Mesodermal cell (in vitro differentiated cells): ENCODE measurements around the gene CLDND1.
A peak's percentile ranks its signal among the peaks of the same experiment; 100 is the strongest.

Experiments
- H3K27ac ChIP-seq: 2 replicates; pipeline ENCODE4 v1.7.0; 2013; ENCODE audit warnings: mild to moderate bottlenecking, low read depth, low read length, moderate library complexity; ENCODE audit not compliant: severe bottlenecking
- H3K36me3 ChIP-seq: 2 replicates; pipeline ENCODE4 v1.7.1; 2013; ENCODE audit warnings: mild to moderate bottlenecking, low read length, moderate library complexity; ENCODE audit not compliant: control insufficient read depth, insufficient read depth
- H3K4me1 ChIP-seq: one replicate; pipeline ENCODE4 v1.7.1; 2013; ENCODE audit warnings: mild to moderate bottlenecking, low read length; ENCODE audit not compliant: insufficient read depth, control insufficient read depth, poor library complexity, severe bottlenecking
- H3K4me3 ChIP-seq: 2 replicates; pipeline ENCODE4 v1.7.0; 2013; ENCODE audit warnings: low read length, control low read depth, mild to moderate bottlenecking; ENCODE audit not compliant: insufficient read depth, poor library complexity, severe bottlenecking; ENCODE audit errors: extremely low read depth
- H3K9me3 ChIP-seq: 2 replicates; pipeline ENCODE4 v1.7.1; 2013; ENCODE audit warnings: mild to moderate bottlenecking, low read length, moderate library complexity; ENCODE audit not compliant: control insufficient read depth
- WGBS, 2 experiments: methylation state at CpG; one replicate each; pipeline ENCODE4 v1.1.5; 2013; ENCODE audit warnings: missing lambda C conversion rate in 2 of 2; ENCODE audit not compliant: insufficient coverage in 2 of 2; 5-methylcytosine and 5-hydroxymethylcytosine counted together

The CLDND1 gene

DNA sequence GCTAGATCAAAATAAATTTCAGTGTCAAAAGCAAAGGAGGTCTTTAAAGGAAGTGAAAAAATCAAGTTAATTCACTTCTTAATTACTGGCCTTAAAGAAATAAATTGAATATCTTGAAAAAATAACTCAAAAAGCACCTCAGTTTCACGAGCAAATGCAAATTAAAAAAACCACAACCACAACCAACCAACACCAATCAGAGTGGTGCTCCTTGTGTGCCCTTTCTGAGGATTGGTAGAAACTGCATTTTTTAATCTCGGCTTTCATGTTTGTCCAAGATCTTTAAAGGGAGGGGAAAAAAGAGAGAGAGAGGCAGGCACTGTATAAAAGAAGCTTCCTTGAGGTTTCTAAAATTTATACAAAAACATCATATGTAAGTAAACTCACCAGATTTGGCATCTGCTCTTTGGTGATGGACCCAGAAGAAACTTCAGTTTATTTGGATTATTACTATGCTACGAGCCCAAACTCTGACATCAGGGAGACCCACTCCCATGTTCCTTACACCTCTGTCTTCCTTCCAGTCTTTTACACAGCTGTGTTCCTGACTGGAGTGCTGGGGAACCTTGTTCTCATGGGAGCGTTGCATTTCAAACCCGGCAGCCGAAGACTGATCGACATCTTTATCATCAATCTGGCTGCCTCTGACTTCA, 9.0 kb upstream of the CLDND1 start, which contains the start of gene GPR15:
TSS of gene GPR15 (plus strand) at position 357 of the 653 bp plus-strand sequence. CDS start at position 413, 56 bp downstream.
- H3K4me3 ChIP-seq: no peak within 1 kb of the TSS
- no peaks in the 10 kb centered on the region for H3K36me3 ChIP-seq
- 98 to 100% methylated on average over 4 to 5 of the region's 7 CpGs for WGBS, 2 experiments
- no peaks in the 10 kb centered on the region for H3K4me1 ChIP-seq
- no peaks in the 10 kb centered on the region for H3K9me3 ChIP-seq
- no peak within 1 kb of the TSS for H3K27ac ChIP-seq

DNA sequence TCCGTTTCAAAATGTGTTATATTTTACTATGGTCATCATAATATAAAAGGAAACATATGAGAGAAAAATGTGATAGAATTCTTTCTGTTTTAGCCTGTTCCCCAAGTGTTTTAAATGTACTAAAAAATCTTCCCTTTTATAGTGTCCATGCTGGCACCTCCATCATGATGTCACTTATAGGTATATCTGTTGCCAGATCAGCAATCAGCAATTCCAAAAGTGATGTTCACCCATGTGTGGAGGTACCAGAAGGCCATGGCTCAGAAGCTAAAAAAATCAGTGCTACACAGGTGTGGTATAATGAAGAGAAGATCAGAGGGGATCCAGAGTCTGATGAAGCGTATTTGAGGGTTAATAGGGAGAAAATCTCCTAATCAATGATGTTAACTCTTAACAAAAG, 8.0 kb upstream of the CLDND1 start:
- no peaks in the 10 kb centered on the region for H3K36me3 ChIP-seq

GRCh38 chr3:98529856-98530459, 7.3 kb upstream of the CLDND1 start:
- H3K4me1 ChIP-seq: no peaks in the 10 kb centered on the region
- H3K36me3 ChIP-seq: no peaks in the 10 kb centered on the region
- 93 to 98% methylated on average over 5 to 6 of the region's 8 CpGs for WGBS, 2 experiments
- no peaks in the 10 kb centered on the region for H3K9me3 ChIP-seq
- H3K4me3 ChIP-seq: no peak overlapping the region
- no peak overlapping the region for H3K27ac ChIP-seq

More for the DNA sequence above, 8.0 kb upstream of the CLDND1 start:
- no peaks in the 10 kb centered on the region for H3K4me1 ChIP-seq
- no peak overlapping the region for H3K4me3 ChIP-seq
- WGBS, 2 experiments: 100% methylated on average over 1 of the region's 2 CpGs; no CpG with 5 or more reads in 1 of the 2 experiments
- H3K9me3 ChIP-seq: no peaks in the 10 kb centered on the region
- no peak overlapping the region for H3K27ac ChIP-seq

DNA sequence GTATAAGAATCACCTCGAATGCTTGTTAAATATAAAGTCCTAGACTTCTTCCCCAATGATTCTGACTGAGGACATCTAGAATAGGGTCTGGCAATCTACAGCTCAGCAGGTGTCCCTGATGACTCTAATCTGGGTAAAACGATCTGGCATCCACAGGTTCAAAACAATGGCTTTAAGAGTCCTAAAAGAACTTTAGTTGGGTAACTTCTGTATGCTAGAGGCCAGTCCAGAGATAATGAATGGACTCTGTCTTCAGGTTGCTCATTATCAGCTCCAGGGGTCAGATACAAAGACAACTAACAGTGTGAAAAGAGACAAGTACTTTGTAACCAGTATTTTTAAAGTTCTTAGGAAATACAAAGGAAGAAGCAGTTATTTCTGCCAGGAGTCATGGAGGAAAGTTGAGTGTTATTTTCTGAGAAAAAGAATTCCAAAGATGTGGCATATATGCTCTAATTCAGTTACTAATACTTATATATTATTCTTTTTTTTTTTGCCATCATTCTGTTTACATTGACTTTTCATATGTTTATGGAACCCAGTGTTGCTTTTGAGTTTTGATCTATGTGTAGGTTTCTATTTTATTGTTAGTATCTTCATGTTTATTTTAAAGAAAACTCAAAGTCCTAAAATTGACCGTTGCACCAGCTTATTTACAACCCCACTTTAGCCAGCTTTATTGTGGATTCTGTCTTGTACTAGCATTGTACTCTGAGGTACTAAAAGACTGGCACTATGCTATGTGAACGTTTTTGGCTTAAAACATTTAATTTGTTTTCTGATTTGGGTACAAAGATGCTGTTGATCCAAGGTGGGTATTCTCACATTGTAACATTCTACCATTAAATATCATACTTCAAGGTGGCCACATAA, 6.0 kb upstream of the CLDND1 start:
- no peaks in the 10 kb centered on the region for H3K36me3 ChIP-seq
- H3K4me3 ChIP-seq: no peak overlapping the region
- WGBS, 2 experiments: 33 to 40% methylated on average over 1 of the region's 4 CpGs
- H3K27ac ChIP-seq: no peak overlapping the region
- H3K4me1 ChIP-seq: no peaks in the 10 kb centered on the region
- H3K9me3 ChIP-seq: no peaks in the 10 kb centered on the region

GRCh38 chr3:98525494-98525893, 2.8 kb upstream of the CLDND1 start:
- peaks cover 7% of the 10 kb centered on the region for H3K36me3 ChIP-seq
- H3K27ac ChIP-seq: no peak overlapping the region
- no peak overlapping the region for H3K4me3 ChIP-seq
- 100% methylated on average over 1 to 2 of the region's 6 CpGs for WGBS, 2 experiments
- H3K9me3 ChIP-seq: no peaks in the 10 kb centered on the region
- H3K4me1 ChIP-seq: peaks cover 5% of the 10 kb centered on the region

DNA sequence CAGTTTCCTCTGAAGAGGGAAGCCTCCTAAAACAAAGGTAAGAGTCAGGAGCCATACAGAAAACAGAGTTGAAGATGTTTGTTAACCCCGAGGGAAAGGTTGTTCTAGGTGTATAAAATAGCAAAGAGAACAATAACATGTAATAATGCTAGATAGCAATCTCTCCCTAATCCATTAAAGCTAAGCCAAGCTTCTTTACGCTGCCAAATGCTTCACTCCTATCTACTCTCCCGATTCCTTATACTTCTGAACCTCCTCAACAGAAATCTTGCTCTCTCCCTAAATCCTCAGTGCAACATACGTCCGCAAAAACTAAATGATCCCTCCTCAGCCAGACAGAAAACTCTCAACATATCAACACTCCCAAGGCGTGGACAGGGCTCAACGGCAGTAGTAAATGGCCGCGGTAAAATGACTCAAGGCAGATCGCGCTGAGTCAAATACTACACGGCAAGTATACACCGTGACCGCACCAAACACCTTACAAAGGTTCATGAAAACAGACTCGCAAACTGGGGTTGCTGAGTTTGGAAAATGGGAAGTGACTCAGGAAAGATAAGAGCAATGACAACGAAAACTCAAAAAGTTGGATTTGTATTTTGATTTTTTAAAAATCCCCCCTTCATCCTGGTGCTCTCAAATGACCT, 682 bp downstream of the CLDND1 start:
- Histone ChIP-seq H3K36me3 (peaks cover 39% of the 10 kb centered on the region), H3K4me1 (peaks cover 5% of the 10 kb centered on the region), H3K4me3 (peak overlapping the region; percentile 86), H3K27ac (peak overlapping the region; percentile 76), H3K9me3 (no peaks in the 10 kb centered on the region)
- WGBS, 2 experiments: 0 to 1% methylated on average over 8 of the region's 16 CpGs

DNA sequence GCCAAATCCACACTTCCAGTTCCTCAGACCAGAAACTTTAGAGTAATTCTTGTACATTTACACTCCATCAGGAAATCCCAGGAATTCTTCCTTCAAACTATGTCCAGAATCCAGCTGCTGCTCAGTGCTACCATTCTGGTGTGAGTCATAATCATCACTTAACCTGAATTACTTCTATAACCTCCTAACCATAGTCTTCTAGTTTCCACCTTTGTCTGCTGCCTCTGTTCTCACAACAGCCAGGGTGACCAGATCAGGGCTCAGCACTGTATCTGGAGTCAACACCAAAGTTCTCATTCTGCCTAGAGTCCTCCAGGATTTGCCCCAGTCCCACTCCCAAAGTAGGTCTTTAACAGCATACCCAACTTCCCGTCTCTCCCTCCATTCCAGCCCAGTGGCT, 3.4 kb downstream of the CLDND1 start:
- Histone ChIP-seq H3K27ac (no peak overlapping the region), H3K9me3 (no peaks in the 10 kb centered on the region), H3K4me3 (no peak overlapping the region), H3K36me3 (peaks cover 56% of the 10 kb centered on the region), H3K4me1 (peaks cover 5% of the 10 kb centered on the region)
- 89 to 100% methylated on average over 1 of the region's 1 CpG for WGBS, 2 experiments

- Histone ChIP-seq H3K27ac (no peak overlapping the region), H3K36me3 (peaks cover 56% of the 10 kb centered on the region)
- 83 to 100% methylated on average over 1 to 2 of the region's 2 CpGs for WGBS, 2 experiments
Measured at GRCh38 chr3:98518816-98519215, 3.9 kb downstream of the CLDND1 start.

DNA sequence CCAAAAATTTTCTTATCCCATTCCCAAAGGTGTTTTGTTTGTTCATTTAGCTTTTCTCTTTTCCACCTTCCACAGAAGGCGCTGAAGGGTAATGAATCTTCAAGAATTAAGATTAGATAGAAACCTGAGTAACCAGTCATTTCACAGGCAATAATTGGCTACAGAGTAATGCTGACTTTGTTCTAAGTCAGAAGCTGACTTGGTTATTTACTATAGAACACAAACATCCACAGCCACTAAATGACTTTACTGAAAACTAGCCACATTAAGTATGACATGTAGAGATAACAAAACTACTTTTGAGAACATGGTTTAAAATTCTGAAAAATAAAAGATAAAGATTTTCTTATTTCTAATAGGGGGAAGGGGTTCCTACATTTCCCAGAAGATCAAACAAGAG, 7.8 kb downstream of the CLDND1 start:
- H3K4me1 ChIP-seq: no peaks in the 10 kb centered on the region
- H3K9me3 ChIP-seq: no peaks in the 10 kb centered on the region
- H3K4me3 ChIP-seq: no peak overlapping the region
- H3K27ac ChIP-seq: no peak overlapping the region
- H3K36me3 ChIP-seq: peaks cover 50% of the 10 kb centered on the region
- WGBS, 2 experiments: no CpG with 5 or more reads among the region's 1 CpG

More at GRCh38 chr3:98518816-98519215, 3.9 kb downstream of the CLDND1 start:
- Histone ChIP-seq H3K4me1 (peaks cover 5% of the 10 kb centered on the region), H3K4me3 (no peak overlapping the region), H3K9me3 (no peaks in the 10 kb centered on the region)

- H3K4me3 ChIP-seq: no peak overlapping the region
- peaks cover 38% of the 10 kb centered on the region for H3K36me3 ChIP-seq
- no peaks in the 10 kb centered on the region for H3K9me3 ChIP-seq
- H3K27ac ChIP-seq: no peak overlapping the region
- 100% methylated on average over 1 of the region's 3 CpGs for whole genome bisulfite sequencing, 2 experiments
- H3K4me1 ChIP-seq: no peaks in the 10 kb centered on the region
Measured at GRCh38 chr3:98513736-98514135, 9.0 kb downstream of the CLDND1 start.
